ENCODE data around the gene TEX101. TPM values are rescaled to one million over a fixed set of nuclear protein-coding genes. Genes with fewer than 3 reads are reported as not detected.
"Not testable (repeated sequence)": the region's sequence is repeated elsewhere in the genome, so short reads cannot be mapped to it uniquely, and the experiment has no call there.

TEX101 gene, protein sequence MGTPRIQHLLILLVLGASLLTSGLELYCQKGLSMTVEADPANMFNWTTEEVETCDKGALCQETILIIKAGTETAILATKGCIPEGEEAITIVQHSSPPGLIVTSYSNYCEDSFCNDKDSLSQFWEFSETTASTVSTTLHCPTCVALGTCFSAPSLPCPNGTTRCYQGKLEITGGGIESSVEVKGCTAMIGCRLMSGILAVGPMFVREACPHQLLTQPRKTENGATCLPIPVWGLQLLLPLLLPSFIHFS
- not detected for total RNA-seq
- not detected for polyA plus RNA-seq

DNA sequence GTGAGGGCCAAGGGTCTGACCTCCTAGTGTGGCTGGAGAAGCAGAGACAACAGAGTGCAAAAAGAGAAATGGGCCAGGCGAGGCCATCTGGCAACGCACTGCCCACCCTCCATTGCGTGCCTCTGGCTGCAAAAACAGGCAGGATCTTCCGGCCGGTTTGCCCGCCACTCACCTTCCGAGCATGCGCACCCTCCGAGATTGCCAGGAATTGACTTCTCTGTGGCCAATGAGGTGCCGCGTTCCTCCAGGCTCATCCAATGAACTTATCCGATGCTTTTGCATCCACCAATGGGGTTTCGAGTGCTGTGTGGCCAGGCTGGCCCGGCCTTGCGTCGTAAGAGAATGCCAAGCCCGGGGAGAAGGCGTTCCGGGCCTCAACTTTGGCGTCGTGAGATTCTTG, at the start of gene TEX101:
TEX101 (plus strand) TSS at position 337 of the 400 bp plus-strand sequence. CDS start 1,030 bp downstream, outside the sequence.
- Mint-ChIP-seq H3K36me3 (peaks cover 3% of the 10 kb centered on the region), H3K27me3 (peaks cover 4% of the 10 kb centered on the region), H3K4me3 (no peak within 1 kb of the TSS), H3K4me1 (no peaks in the 10 kb centered on the region), H3K9me3 (peaks cover 0 to 4% (median 0%) of the 10 kb centered on the region in 7 donors), H3K27ac (no peak within 1 kb of the TSS)
- H3K27me3 ChIP-seq (ENCODE audit: control insufficient read depth, insufficient read depth, low read length) = no peaks in the 10 kb centered on the region
- H3K4me3 ChIP-seq (ENCODE audit: low read depth, low read length) = no peak within 1 kb of the TSS
- H3K27ac ChIP-seq (ENCODE audit: insufficient read depth, low read length, poor library complexity, severe bottlenecking) = no peak within 1 kb of the TSS
- no peaks in the 10 kb centered on the region for H3K9me3 ChIP-seq (ENCODE audit: control insufficient read depth in 2 of 2, low read length in 2 of 2)
- ATAC-seq (ENCODE audit: low read depth in 2 of 2) (no peak), DNase-seq (no peak)
- no peaks in the 10 kb centered on the region for H3K4me1 ChIP-seq (ENCODE audit: control insufficient read depth, insufficient read depth, low read length, poor library complexity, severe bottlenecking)
- H3K36me3 ChIP-seq (ENCODE audit: control insufficient read depth, insufficient read depth, low read length) = no peaks in the 10 kb centered on the region

DNA sequence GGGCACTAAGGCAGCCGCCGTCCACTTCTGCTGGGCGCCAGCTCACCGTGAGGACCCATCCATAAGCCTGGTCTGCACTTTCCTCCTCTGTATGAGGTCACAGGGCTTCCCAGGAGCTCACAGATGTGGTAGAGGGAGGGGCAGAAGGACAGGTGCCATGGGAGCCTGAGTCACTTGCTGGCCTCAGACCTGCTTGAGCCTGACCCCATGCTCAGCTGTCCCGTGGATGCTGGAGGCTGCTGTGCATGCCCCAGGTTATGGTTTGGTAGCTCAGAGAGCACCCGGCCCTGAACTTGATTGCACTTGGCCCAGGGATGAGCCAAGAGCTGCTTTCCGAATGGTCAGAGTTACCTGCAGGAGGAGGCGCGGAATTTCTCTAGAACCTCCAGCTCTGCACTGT, 49.0 kb upstream of the TEX101 start:
- not testable (repeated sequence) for H3K4me1 Mint-ChIP-seq; H3K36me3 Mint-ChIP-seq; H3K36me3 ChIP-seq (ENCODE audit: control insufficient read depth, insufficient read depth, low read length); H3K27ac ChIP-seq (ENCODE audit: insufficient read depth, low read length, poor library complexity, severe bottlenecking); H3K27me3 Mint-ChIP-seq; H3K4me1 ChIP-seq (ENCODE audit: control insufficient read depth, insufficient read depth, low read length, poor library complexity, severe bottlenecking); H3K27me3 ChIP-seq (ENCODE audit: control insufficient read depth, insufficient read depth, low read length); H3K9me3 Mint-ChIP-seq; H3K4me3 Mint-ChIP-seq; DNase-seq; H3K9me3 ChIP-seq (ENCODE audit: control insufficient read depth in 2 of 2, low read length in 2 of 2); H3K27ac Mint-ChIP-seq; H3K4me3 ChIP-seq (ENCODE audit: low read depth, low read length); ATAC-seq (ENCODE audit: low read depth in 2 of 2)

DNA sequence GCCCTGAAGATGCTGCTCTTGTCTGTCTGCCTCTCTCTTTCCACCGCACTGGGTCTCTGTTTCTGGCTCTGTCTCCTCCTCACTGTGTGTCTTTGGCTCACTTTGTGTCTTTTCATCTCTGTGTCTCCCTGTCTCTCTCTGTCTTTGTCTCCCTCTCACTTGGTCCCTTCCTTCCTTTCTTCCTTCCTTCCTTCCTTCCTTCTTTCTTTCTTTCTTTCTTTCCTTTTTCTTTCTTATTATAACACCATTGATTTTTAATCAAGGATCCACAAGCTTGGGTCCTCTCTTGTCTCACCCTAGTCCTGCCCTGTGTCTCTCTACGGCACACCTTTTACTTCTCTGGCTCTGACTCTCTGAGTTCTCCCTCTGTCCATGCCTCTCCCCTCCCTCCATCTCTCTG, 46.9 kb upstream of the TEX101 start:
- peak overlapping the region in 1 of 3 donors; percentile 32 for H3K27ac Mint-ChIP-seq
- H3K4me1 Mint-ChIP-seq = peaks cover 0 to 4% (median 1%) of the 10 kb centered on the region in 4 donors
- ATAC-seq (ENCODE audit: low read depth in 2 of 2) (no peak), DNase-seq (no peak)
- Histone ChIP-seq H3K4me3 (ENCODE audit: low read depth, low read length) (no peak overlapping the region), H3K4me1 (ENCODE audit: control insufficient read depth, insufficient read depth, low read length, poor library complexity, severe bottlenecking) (no peaks in the 10 kb centered on the region), H3K27me3 (ENCODE audit: control insufficient read depth, insufficient read depth, low read length) (no peaks in the 10 kb centered on the region), H3K9me3 (ENCODE audit: control insufficient read depth in 2 of 2, low read length in 2 of 2) (no peaks in the 10 kb centered on the region), H3K36me3 (ENCODE audit: control insufficient read depth, insufficient read depth, low read length) (no peaks in the 10 kb centered on the region), H3K27ac (ENCODE audit: insufficient read depth, low read length, poor library complexity, severe bottlenecking) (no peak overlapping the region)
- H3K36me3 Mint-ChIP-seq = no peaks in the 10 kb centered on the region
- H3K9me3 Mint-ChIP-seq = peaks cover 0 to 4% (median 0%) of the 10 kb centered on the region in 7 donors
- no peak overlapping the region for H3K4me3 Mint-ChIP-seq
- H3K27me3 Mint-ChIP-seq = peaks cover 4% of the 10 kb centered on the region

DNA sequence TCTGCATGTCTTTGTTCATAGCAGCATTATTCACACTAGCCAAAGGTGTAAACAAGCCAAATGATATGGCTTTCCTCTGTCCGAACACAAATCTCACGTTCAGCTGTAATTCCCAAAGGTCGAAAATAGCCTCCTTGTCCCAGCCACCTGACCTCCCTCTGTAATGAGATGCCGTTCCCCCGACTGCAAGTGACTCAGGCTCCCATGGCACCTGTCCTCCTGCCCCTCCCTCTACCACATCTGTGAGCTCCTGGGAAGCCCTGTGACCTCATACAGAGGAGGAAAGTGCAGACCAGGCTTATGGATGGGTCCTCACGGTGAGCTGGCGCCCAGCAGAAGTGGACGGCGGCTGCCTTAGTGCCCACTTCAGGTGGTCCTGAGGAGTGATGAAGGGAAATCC, 45.8 kb upstream of the TEX101 start:
- not testable (repeated sequence) for H3K27ac Mint-ChIP-seq; ATAC-seq (ENCODE audit: low read depth in 2 of 2); H3K4me1 Mint-ChIP-seq; H3K4me3 Mint-ChIP-seq; H3K4me1 ChIP-seq (ENCODE audit: control insufficient read depth, insufficient read depth, low read length, poor library complexity, severe bottlenecking); H3K27me3 ChIP-seq (ENCODE audit: control insufficient read depth, insufficient read depth, low read length); DNase-seq; H3K9me3 ChIP-seq (ENCODE audit: control insufficient read depth in 2 of 2, low read length in 2 of 2); H3K9me3 Mint-ChIP-seq; H3K4me3 ChIP-seq (ENCODE audit: low read depth, low read length); H3K27ac ChIP-seq (ENCODE audit: insufficient read depth, low read length, poor library complexity, severe bottlenecking); H3K36me3 Mint-ChIP-seq; H3K27me3 Mint-ChIP-seq; H3K36me3 ChIP-seq (ENCODE audit: control insufficient read depth, insufficient read depth, low read length)

DNA sequence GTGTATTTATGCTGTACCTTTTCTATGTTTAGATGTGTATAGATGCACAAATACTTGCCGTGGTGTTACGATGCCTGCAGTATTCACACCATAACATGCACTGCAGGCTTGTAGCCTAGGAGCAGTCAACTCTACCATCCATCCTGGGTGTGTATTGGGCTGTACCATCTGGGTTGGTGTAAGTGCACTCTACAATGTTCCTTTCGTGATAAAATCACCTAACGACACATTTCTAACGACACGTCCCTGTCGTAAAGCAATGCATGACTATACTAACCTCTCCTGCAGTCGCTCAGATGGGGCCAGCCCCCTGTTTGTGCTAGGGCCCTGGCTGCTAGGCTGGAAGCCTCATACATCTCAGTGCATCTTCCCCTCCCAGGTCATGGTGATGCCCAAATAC, 42.8 kb upstream of the TEX101 start:
- ATAC-seq (ENCODE audit: low read depth in 2 of 2) (no peak), DNase-seq (no peak)
- H3K27ac ChIP-seq (ENCODE audit: insufficient read depth, low read length, poor library complexity, severe bottlenecking) = no peak overlapping the region
- Mint-ChIP-seq H3K4me3 (no peak overlapping the region), H3K9me3 (peaks cover 0 to 3% (median 0%) of the 10 kb centered on the region in 7 donors), H3K27ac (no peak overlapping the region), H3K27me3 (no peaks in the 10 kb centered on the region), H3K36me3 (no peaks in the 10 kb centered on the region), H3K4me1 (peaks cover 0 to 4% (median 3%) of the 10 kb centered on the region in 4 donors)
- no peak overlapping the region for H3K4me3 ChIP-seq (ENCODE audit: low read depth, low read length)
- H3K4me1 ChIP-seq (ENCODE audit: control insufficient read depth, insufficient read depth, low read length, poor library complexity, severe bottlenecking) = no peaks in the 10 kb centered on the region
- H3K27me3 ChIP-seq (ENCODE audit: control insufficient read depth, insufficient read depth, low read length) = no peaks in the 10 kb centered on the region
- no peaks in the 10 kb centered on the region for H3K36me3 ChIP-seq (ENCODE audit: control insufficient read depth, insufficient read depth, low read length)
- no peaks in the 10 kb centered on the region for H3K9me3 ChIP-seq (ENCODE audit: control insufficient read depth in 2 of 2, low read length in 2 of 2)

DNA sequence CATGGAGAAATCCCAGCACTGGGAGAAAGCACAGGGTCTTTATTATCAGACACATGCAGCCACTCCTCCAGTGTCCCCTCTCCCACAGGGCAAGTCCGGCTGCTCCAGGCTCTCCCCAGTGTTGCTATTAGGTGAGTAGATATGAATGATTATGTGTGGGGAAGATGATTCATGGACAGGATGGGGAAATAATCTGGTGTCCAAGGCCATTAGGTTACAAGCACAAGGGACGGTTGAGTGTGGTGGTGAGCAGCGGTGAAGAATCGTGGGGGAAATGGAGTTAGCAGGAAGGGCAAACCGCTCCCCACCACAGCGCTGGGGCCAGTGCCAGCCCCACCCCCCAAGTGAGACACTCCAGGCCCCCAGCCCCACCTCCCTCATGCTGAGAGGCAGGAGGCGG, 42.2 kb upstream of the TEX101 start:
- ATAC-seq (ENCODE audit: low read depth in 2 of 2) (no peak), DNase-seq (no peak)
- Histone ChIP-seq H3K27ac (ENCODE audit: insufficient read depth, low read length, poor library complexity, severe bottlenecking) (no peak overlapping the region), H3K4me1 (ENCODE audit: control insufficient read depth, insufficient read depth, low read length, poor library complexity, severe bottlenecking) (no peaks in the 10 kb centered on the region), H3K4me3 (ENCODE audit: low read depth, low read length) (no peak overlapping the region), H3K27me3 (ENCODE audit: control insufficient read depth, insufficient read depth, low read length) (no peaks in the 10 kb centered on the region), H3K36me3 (ENCODE audit: control insufficient read depth, insufficient read depth, low read length) (no peaks in the 10 kb centered on the region), H3K9me3 (ENCODE audit: control insufficient read depth in 2 of 2, low read length in 2 of 2) (no peaks in the 10 kb centered on the region)
- H3K27ac Mint-ChIP-seq = no peak overlapping the region
- H3K27me3 Mint-ChIP-seq = no peaks in the 10 kb centered on the region
- H3K4me3 Mint-ChIP-seq = no peak overlapping the region
- H3K36me3 Mint-ChIP-seq = no peaks in the 10 kb centered on the region
- H3K9me3 Mint-ChIP-seq = peaks cover 0 to 3% (median 0%) of the 10 kb centered on the region in 7 donors
- peaks cover 0 to 4% (median 3%) of the 10 kb centered on the region in 4 donors for H3K4me1 Mint-ChIP-seq

DNA sequence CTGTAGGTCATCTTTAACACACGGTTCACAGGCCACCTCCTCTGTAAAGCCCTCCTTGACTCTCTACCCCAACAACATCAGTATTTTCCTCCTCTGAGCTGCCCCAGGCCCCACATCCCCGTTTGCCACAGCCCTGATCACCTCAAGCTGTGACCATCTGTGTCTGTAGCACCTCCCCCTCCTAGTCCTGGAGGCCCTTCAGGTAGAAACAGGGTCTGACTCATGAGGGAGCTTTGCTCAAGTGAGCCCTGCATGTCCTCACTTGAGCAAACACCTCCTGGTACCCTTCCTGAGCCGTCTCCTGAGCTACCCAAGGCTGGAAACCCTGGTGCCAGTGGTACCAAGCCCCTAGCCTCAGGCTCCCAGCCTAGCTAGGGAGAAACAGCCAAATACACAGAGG, 37.1 kb upstream of the TEX101 start:
- H3K9me3 ChIP-seq (ENCODE audit: control insufficient read depth in 2 of 2, low read length in 2 of 2); H3K4me1 Mint-ChIP-seq; DNase-seq; ATAC-seq (ENCODE audit: low read depth in 2 of 2); H3K4me1 ChIP-seq (ENCODE audit: control insufficient read depth, insufficient read depth, low read length, poor library complexity, severe bottlenecking); H3K4me3 ChIP-seq (ENCODE audit: low read depth, low read length); H3K27me3 ChIP-seq (ENCODE audit: control insufficient read depth, insufficient read depth, low read length); H3K27ac Mint-ChIP-seq; H3K36me3 Mint-ChIP-seq; H3K27ac ChIP-seq (ENCODE audit: insufficient read depth, low read length, poor library complexity, severe bottlenecking); H3K36me3 ChIP-seq (ENCODE audit: control insufficient read depth, insufficient read depth, low read length); H3K9me3 Mint-ChIP-seq; H3K4me3 Mint-ChIP-seq; H3K27me3 Mint-ChIP-seq: not testable (repeated sequence)

DNA sequence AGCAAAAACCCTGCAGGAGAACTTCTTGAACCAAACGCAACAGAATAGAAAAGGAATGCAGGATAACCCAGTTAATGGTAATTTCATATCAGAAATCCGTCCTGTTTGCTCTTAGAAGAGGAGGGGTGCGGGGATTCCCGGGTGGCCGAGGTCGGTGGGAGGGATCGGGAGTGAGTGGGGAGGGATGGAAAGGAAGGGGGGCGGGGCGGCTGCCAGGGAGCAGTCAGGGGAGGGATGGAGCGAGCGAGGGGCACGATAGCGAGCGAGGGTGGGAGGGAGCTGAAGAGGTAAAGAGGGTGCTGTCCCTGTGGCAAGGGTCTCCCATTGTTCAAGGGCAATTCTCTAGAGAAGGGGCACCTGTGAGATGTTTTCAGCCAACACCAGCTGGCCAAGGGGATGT, 34.7 kb upstream of the TEX101 start:
- H3K4me1 Mint-ChIP-seq = peaks cover 0 to 8% (median 3%) of the 10 kb centered on the region in 4 donors
- H3K27ac ChIP-seq (ENCODE audit: insufficient read depth, low read length, poor library complexity, severe bottlenecking) = no peak overlapping the region

More for the DNA sequence above, 34.7 kb upstream of the TEX101 start:
- Histone ChIP-seq H3K27me3 (ENCODE audit: control insufficient read depth, insufficient read depth, low read length) (no peaks in the 10 kb centered on the region), H3K9me3 (ENCODE audit: control insufficient read depth in 2 of 2, low read length in 2 of 2) (no peaks in the 10 kb centered on the region), H3K4me3 (ENCODE audit: low read depth, low read length) (no peak overlapping the region), H3K36me3 (ENCODE audit: control insufficient read depth, insufficient read depth, low read length) (no peaks in the 10 kb centered on the region), H3K4me1 (ENCODE audit: control insufficient read depth, insufficient read depth, low read length, poor library complexity, severe bottlenecking) (no peaks in the 10 kb centered on the region)
- H3K27me3 Mint-ChIP-seq = no peaks in the 10 kb centered on the region
- DNase-seq (no peak), ATAC-seq (ENCODE audit: low read depth in 2 of 2) (no peak)
- no peak overlapping the region for H3K27ac Mint-ChIP-seq
- H3K9me3 Mint-ChIP-seq = peaks cover 0 to under 1% (median 0%) of the 10 kb centered on the region in 7 donors
- no peaks in the 10 kb centered on the region for H3K36me3 Mint-ChIP-seq
- H3K4me3 Mint-ChIP-seq = no peak overlapping the region
